Measurements from ENCODE around the gene BRINP1.

- no peak for TF ChIP-seq CTCF (IDR thresholded peaks at IDR 0.05)
- TF ChIP-seq POLR2A (IDR thresholded peaks at IDR 0.05): no peak
Measured at GRCh38 chr9:119184265-119184936, 184.8 kb downstream of the BRINP1 start.
